HEK293 (cell line): Measurements from ENCODE around the gene DDX49.
A peak's percentile ranks its signal among the peaks of the same experiment; 100 is the strongest.

Source experiments
- CTCF ChIA-PET: fragments of 350-600 bp; formaldehyde crosslinking; extraction: SDS; loops from one replicate; lab custom pipeline; 2021; ENCODE audit warnings: antibody characterized with exemption; lab: Yijun Ruan, JAX
- POLR2A ChIA-PET: fragments of 300-600 bp; formaldehyde crosslinking; extraction: SDS; loops from one replicate; lab custom pipeline; 2020; ENCODE audit warnings: antibody characterized with exemption, inconsistent platforms; lab: Yijun Ruan, JAX
- H3K27ac ChIP-seq: fragments of 200-500 bp; sonication (Bioruptor generic); 2 replicates; pipeline ENCODE4 v1.5.1; 2014; ENCODE audit warnings: low read depth, low read length, control low read depth, inconsistent platforms; ENCODE audit errors: extremely low read depth
- H3K36me3 ChIP-seq, 2 experiments: fragments of 200-500 bp in 1 of 2; sonication (Bioruptor generic) in 1 of 2; 1 replicate in 1 of 2; 2 replicates in 1 of 2; pipeline ENCODE4 v1.5.1; 2014 to 2017; ENCODE audit warnings: inconsistent platforms in 2 of 2, low read length in 2 of 2; ENCODE audit not compliant: control insufficient read depth in 2 of 2, insufficient read depth in 1 of 2
- H3K4me1 ChIP-seq: fragments of 200-500 bp; sonication (Bioruptor generic); 2 replicates; pipeline ENCODE4 v1.5.1; 2014; ENCODE audit warnings: mild to moderate bottlenecking, low read length, inconsistent platforms; ENCODE audit not compliant: control insufficient read depth, insufficient read depth
- H3K4me3 ChIP-seq: 2 replicates; pipeline ENCODE4 v1.5.1; 2011; ENCODE audit warnings: low read depth, mild to moderate bottlenecking, control low read depth, low read length, moderate library complexity
- H3K9me3 ChIP-seq: fragments of 200-500 bp; sonication (Bioruptor generic); 2 replicates; pipeline ENCODE4 v1.5.1; 2014; ENCODE audit warnings: low read depth, low read length, inconsistent platforms; ENCODE audit not compliant: control insufficient read depth, insufficient read depth
- GLI2 ChIP-seq: fragments of 450-650 bp; formaldehyde crosslinking; IDR thresholded peaks from 2 replicates; pipeline ENCODE4; 2017; ENCODE audit warnings: missing biosample characterization, missing genetic modification characterization, low read depth, borderline replicate concordance
- GLI4 ChIP-seq: fragments of 450-650 bp; formaldehyde crosslinking; IDR thresholded peaks from 2 replicates; pipeline ENCODE4 v1.5.1; 2016; ENCODE audit warnings: missing biosample characterization, missing genetic modification characterization
- GLIS1 ChIP-seq: fragments of 450-650 bp; formaldehyde crosslinking; IDR thresholded peaks from 2 replicates; pipeline ENCODE4 v1.5.1; 2016; ENCODE audit warnings: missing biosample characterization, missing genetic modification characterization
- HOXC10 ChIP-seq: sonication (generic); formaldehyde crosslinking; IDR thresholded peaks from 2 replicates; pipeline ENCODE4 v1.8.1; 2023; ENCODE audit warnings: mild to moderate bottlenecking, missing genetic modification reagents
- IKZF3 ChIP-seq: fragments of 450-650 bp; IDR thresholded peaks from 2 replicates; pipeline ENCODE4 v1.5.0; 2018; ENCODE audit warnings: missing biosample characterization, mild to moderate bottlenecking, missing genetic modification characterization, moderate library complexity
- KLF1 ChIP-seq: fragments of 450-650 bp; formaldehyde crosslinking; IDR thresholded peaks from 2 replicates; pipeline ENCODE4 v1.5.1; 2016; ENCODE audit warnings: missing biosample characterization, missing genetic modification characterization
- KLF16 ChIP-seq: fragments of 450-650 bp; formaldehyde crosslinking; IDR thresholded peaks from 2 replicates; pipeline ENCODE4 v1.5.1; 2017; ENCODE audit warnings: missing biosample characterization, missing genetic modification characterization
- MEIS1 ChIP-seq: sonication (generic); formaldehyde crosslinking; IDR thresholded peaks from 2 replicates; pipeline ENCODE4 v1.8.1; 2022; ENCODE audit warnings: missing genetic modification reagents, mild to moderate bottlenecking, borderline replicate concordance
- TCF7L2 ChIP-seq: IDR thresholded peaks from 2 replicates; pipeline ENCODE4 v1.6.1; 2011; ENCODE audit warnings: low read depth, mild to moderate bottlenecking, inconsistent platforms, low read length, moderate library complexity, borderline replicate concordance
- YY2 ChIP-seq: fragments of 450-650 bp; formaldehyde crosslinking; IDR thresholded peaks from 2 replicates; pipeline ENCODE4 v1.5.1; 2016; ENCODE audit warnings: missing biosample characterization, missing genetic modification characterization
- ZBTB21 ChIP-seq: fragments of 450-650 bp; formaldehyde crosslinking; IDR thresholded peaks from 2 replicates; pipeline ENCODE4 v1.5.1; 2017; ENCODE audit warnings: missing biosample characterization, missing genetic modification characterization
- ZBTB48 ChIP-seq: fragments of 450-650 bp; formaldehyde crosslinking; IDR thresholded peaks from 2 replicates; pipeline ENCODE4 v1.5.1; 2016; ENCODE audit warnings: missing biosample characterization, missing genetic modification characterization
- ZNF133 ChIP-seq: fragments of 450-650 bp; formaldehyde crosslinking; IDR thresholded peaks from 2 replicates; pipeline ENCODE4 v1.5.1; 2016; ENCODE audit warnings: missing biosample characterization, missing genetic modification characterization
- ZNF146 ChIP-seq: fragments of 450-650 bp; formaldehyde crosslinking; IDR thresholded peaks from 2 replicates; pipeline ENCODE4 v1.5.1; 2016; ENCODE audit warnings: missing biosample characterization, missing genetic modification characterization
- ZNF202 ChIP-seq: fragments of 450-650 bp; formaldehyde crosslinking; IDR thresholded peaks from 2 replicates; pipeline ENCODE4 v1.5.1; 2016; ENCODE audit warnings: missing biosample characterization, missing genetic modification characterization, borderline replicate concordance
- ZNF248 ChIP-seq: fragments of 450-650 bp; formaldehyde crosslinking; IDR thresholded peaks from 2 replicates; pipeline ENCODE4 v1.5.1; 2017; ENCODE audit warnings: missing biosample characterization, missing genetic modification characterization
- ZNF530 ChIP-seq: fragments of 450-650 bp; formaldehyde crosslinking; IDR thresholded peaks from 2 replicates; pipeline ENCODE4 v1.5.1; 2016; ENCODE audit warnings: low read depth, missing biosample characterization, missing genetic modification characterization
- ZNF548 ChIP-seq: fragments of 450-650 bp; formaldehyde crosslinking; IDR thresholded peaks from 2 replicates; pipeline ENCODE4 v1.5.1; 2016; ENCODE audit warnings: missing biosample characterization, missing genetic modification characterization
- ZNF654 ChIP-seq: fragments of 450-650 bp; formaldehyde crosslinking; IDR thresholded peaks from 2 replicates; pipeline ENCODE4 v1.5.1; 2016; ENCODE audit warnings: low read depth, missing biosample characterization, missing genetic modification characterization
- ZNF670 ChIP-seq: fragments of 450-650 bp; formaldehyde crosslinking; IDR thresholded peaks from 2 replicates; pipeline ENCODE4 v1.5.1; 2016; ENCODE audit warnings: missing biosample characterization, missing genetic modification characterization, low read depth
- ZNF677 ChIP-seq: fragments of 450-650 bp; IDR thresholded peaks from 2 replicates; pipeline ENCODE4 v1.5.0; 2018; ENCODE audit warnings: missing biosample characterization, mild to moderate bottlenecking, missing genetic modification characterization, moderate library complexity
- ZNF704 ChIP-seq: fragments of 450-650 bp; formaldehyde crosslinking; IDR thresholded peaks from 2 replicates; pipeline ENCODE4 v1.5.1; 2016; ENCODE audit warnings: missing biosample characterization, missing genetic modification characterization
- ZNF747 ChIP-seq: fragments of 450-650 bp; formaldehyde crosslinking; IDR thresholded peaks from 2 replicates; pipeline ENCODE4 v1.5.1; 2016; ENCODE audit warnings: missing biosample characterization, missing genetic modification characterization
- ZSCAN5A ChIP-seq: fragments of 450-650 bp; formaldehyde crosslinking; IDR thresholded peaks from 2 replicates; pipeline ENCODE4 v1.5.1; 2016; ENCODE audit warnings: missing biosample characterization, missing genetic modification characterization
- TF ChIP-seq, protein P1 (sequence below): fragments of 450-650 bp; formaldehyde crosslinking; IDR thresholded peaks from 2 replicates; pipeline ENCODE4 v1.5.1; 2016; ENCODE audit warnings: missing biosample characterization, missing genetic modification characterization
- TF ChIP-seq, protein P2 (sequence below): fragments of 450-650 bp; formaldehyde crosslinking; IDR thresholded peaks from 2 replicates; pipeline ENCODE4 v1.5.1; 2016; ENCODE audit warnings: missing biosample characterization, missing genetic modification characterization

DDX49 gene

DNA sequence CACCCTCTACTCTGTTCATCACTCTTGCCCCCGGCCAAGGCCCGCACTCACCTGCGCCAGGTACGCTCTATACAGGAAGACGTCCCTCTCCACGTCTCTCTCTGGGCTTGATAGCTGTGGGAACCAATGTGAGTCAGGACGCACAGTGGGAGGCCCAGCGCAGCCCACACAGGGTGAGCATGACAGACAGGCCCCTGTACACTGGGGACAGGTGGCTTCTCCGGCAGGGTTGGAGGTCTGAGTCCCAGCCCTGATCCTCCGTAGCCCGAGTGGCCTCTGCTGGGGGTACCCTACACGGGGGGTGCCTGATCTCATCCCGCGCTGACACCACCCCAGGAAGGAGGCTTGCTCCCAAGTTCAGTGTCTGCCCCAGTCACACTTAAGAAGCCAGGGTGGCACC is 6.6 kb upstream of the DDX49 start:
- CTCF ChIA-PET: no interaction called here
- Histone ChIP-seq H3K4me1 (no peaks in the 10 kb centered on the region), H3K36me3 (peaks cover 10 to 54% of the 10 kb centered on the region in 2 experiments; a peak in 2 of 3 replicates), H3K27ac (no peak overlapping the region), H3K4me3 (no peak overlapping the region), H3K9me3 (no peaks in the 10 kb centered on the region)
- POLR2A ChIA-PET: no interaction called here
- no peak for TF ChIP-seq ZNF704 (tag by site-specific recombination)
- peak; percentile 88 for TF ChIP-seq GLIS1

- CTCF ChIA-PET: interaction anchor here (0.5 to 0.9 kb wide), 2 partner anchors 63 to 73 kb away, joined by 3 to 9 read pairs; no protein-coding TSS in a partner anchor
- H3K4me1 ChIP-seq: no peaks in the 10 kb centered on the region
- POLR2A ChIA-PET: no interaction called here
These were observed 6.0 kb upstream of the DDX49 start for GRCh38 chr19:18913466-18913865.

GRCh38 chr19:18915639-18916038 is 3.9 kb upstream of the DDX49 start:
- Histone ChIP-seq H3K4me1 (no peaks in the 10 kb centered on the region), H3K9me3 (no peaks in the 10 kb centered on the region), H3K4me3 (no peak overlapping the region), H3K27ac (no peak overlapping the region), H3K36me3 (peaks cover 10 to 37% of the 10 kb centered on the region in 2 experiments; a peak in 2 of 3 replicates)
- ChIA-PET CTCF (interaction anchor here (0.7 to 1.9 kb wide), 3 partner anchors 69 to 79 kb away, joined by 3 to 6 read pairs (median 3); no protein-coding TSS in a partner anchor), POLR2A (no interaction called here)
- TF ChIP-seq TCF7L2: no peak
- TF ChIP-seq, protein P1, sequence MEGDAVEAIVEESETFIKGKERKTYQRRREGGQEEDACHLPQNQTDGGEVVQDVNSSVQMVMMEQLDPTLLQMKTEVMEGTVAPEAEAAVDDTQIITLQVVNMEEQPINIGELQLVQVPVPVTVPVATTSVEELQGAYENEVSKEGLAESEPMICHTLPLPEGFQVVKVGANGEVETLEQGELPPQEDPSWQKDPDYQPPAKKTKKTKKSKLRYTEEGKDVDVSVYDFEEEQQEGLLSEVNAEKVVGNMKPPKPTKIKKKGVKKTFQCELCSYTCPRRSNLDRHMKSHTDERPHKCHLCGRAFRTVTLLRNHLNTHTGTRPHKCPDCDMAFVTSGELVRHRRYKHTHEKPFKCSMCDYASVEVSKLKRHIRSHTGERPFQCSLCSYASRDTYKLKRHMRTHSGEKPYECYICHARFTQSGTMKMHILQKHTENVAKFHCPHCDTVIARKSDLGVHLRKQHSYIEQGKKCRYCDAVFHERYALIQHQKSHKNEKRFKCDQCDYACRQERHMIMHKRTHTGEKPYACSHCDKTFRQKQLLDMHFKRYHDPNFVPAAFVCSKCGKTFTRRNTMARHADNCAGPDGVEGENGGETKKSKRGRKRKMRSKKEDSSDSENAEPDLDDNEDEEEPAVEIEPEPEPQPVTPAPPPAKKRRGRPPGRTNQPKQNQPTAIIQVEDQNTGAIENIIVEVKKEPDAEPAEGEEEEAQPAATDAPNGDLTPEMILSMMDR (tag by site-specific recombination): peak; percentile 43
- no peak for TF ChIP-seq HOXC10 (CRISPR knock-in tag)
- peak; percentile 29; the same call in 1 of the 2 replicates for TF ChIP-seq ZNF654
- TF ChIP-seq, all 188 proteins: peak for 2

More at GRCh38 chr19:18913466-18913865, 6.0 kb upstream of the DDX49 start:
- Histone ChIP-seq H3K4me3 (no peak overlapping the region), H3K27ac (no peak overlapping the region), H3K9me3 (no peaks in the 10 kb centered on the region), H3K36me3 (peaks cover 10 to 53% of the 10 kb centered on the region in 2 experiments; a peak in 2 of 3 replicates)
- no peak for TF ChIP-seq ZBTB21 (tag by site-specific recombination)
- no peak for TF ChIP-seq ZSCAN5A (tag by site-specific recombination)
- no peak for TF ChIP-seq ZNF530 (tag by site-specific recombination)
- TF ChIP-seq ZNF133 (tag by site-specific recombination): no peak
- no peak for TF ChIP-seq KLF1 (tag by site-specific recombination)
- TF ChIP-seq ZNF202 (tag by site-specific recombination): no peak
- no peak for TF ChIP-seq ZNF248
- TF ChIP-seq ZBTB48: no peak
- no peak for TF ChIP-seq IKZF3 (tag by site-specific recombination)
- no peak for TF ChIP-seq KLF16 (tag by site-specific recombination)
- no peak for TF ChIP-seq ZNF747 (tag by site-specific recombination)
- TF ChIP-seq ZNF548: no peak
- no peak for TF ChIP-seq ZNF677
- TF ChIP-seq, protein P2, sequence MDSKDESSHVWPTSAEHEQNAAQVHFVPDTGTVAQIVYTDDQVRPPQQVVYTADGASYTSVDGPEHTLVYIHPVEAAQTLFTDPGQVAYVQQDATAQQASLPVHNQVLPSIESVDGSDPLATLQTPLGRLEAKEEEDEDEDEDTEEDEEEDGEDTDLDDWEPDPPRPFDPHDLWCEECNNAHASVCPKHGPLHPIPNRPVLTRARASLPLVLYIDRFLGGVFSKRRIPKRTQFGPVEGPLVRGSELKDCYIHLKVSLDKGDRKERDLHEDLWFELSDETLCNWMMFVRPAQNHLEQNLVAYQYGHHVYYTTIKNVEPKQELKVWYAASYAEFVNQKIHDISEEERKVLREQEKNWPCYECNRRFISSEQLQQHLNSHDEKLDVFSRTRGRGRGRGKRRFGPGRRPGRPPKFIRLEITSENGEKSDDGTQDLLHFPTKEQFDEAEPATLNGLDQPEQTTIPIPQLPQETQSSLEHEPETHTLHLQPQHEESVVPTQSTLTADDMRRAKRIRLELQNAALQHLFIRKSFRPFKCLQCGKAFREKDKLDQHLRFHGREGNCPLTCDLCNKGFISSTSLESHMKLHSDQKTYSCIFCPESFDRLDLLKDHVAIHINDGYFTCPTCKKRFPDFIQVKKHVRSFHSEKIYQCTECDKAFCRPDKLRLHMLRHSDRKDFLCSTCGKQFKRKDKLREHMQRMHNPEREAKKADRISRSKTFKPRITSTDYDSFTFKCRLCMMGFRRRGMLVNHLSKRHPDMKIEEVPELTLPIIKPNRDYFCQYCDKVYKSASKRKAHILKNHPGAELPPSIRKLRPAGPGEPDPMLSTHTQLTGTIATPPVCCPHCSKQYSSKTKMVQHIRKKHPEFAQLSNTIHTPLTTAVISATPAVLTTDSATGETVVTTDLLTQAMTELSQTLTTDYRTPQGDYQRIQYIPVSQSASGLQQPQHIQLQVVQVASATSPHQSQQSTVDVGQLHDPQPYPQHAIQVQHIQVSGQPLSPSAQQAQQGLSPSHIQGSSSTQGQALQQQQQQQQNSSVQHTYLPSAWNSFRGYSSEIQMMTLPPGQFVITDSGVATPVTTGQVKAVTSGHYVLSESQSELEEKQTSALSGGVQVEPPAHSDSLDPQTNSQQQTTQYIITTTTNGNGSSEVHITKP (tag by site-specific recombination): no peak
- TF ChIP-seq MEIS1 (CRISPR knock-in tag): no peak
- no peak for TF ChIP-seq ZNF146 (tag by site-specific recombination)
- no peak for TF ChIP-seq YY2 (tag by site-specific recombination)
- TF ChIP-seq ZNF670 (tag by site-specific recombination): no peak
- TF ChIP-seq GLI2: no peak
- no peak for TF ChIP-seq GLI4
